NB4 (cell line): ENCODE data around the gene RPL10.

ENCODE experiments used
- DNase-seq: peaks from one replicate; pipeline ENCODE4 v3.0.0; 2010; ENCODE audit warnings: low read depth
- H3K4me3 ChIP-seq: one replicate; pipeline ENCODE4 v1.5.1; 2011; ENCODE audit warnings: mild to moderate bottlenecking, low read depth, low read length, moderate library complexity
- CTCF ChIP-seq: IDR thresholded peaks from one replicate; pipeline ENCODE4 v1.5.1; 2012; ENCODE audit warnings: low read depth, low read length
- MAX ChIP-seq: IDR thresholded peaks from 2 replicates; pipeline ENCODE4 v1.6.1; 2011; ENCODE audit warnings: low read depth, low read length
- MYC ChIP-seq: IDR thresholded peaks from 2 replicates; pipeline ENCODE4 v1.6.1; 2011; ENCODE audit warnings: low read depth, low read length
- POLR2A ChIP-seq: IDR thresholded peaks from 2 replicates; pipeline ENCODE4 v1.6.1; 2011; ENCODE audit warnings: mild to moderate bottlenecking; ENCODE audit not compliant: insufficient read length; ENCODE audit errors: extremely low read depth

Gene RPL10

GRCh38 chrX:154445776-154446175, 47.6 kb downstream of the RPL10 start:
- H3K4me3 ChIP-seq, result no peak overlapping the region
- no peak for DNase-seq
- no peak for TF ChIP-seq CTCF
- no peak for TF ChIP-seq POLR2A
- TF ChIP-seq MYC, result no peak

- DNase-seq, result no peak
- no peak overlapping the region for H3K4me3 ChIP-seq
- TF ChIP-seq MAX, result no peak
- no peak for TF ChIP-seq POLR2A
- no peak for TF ChIP-seq MYC
- TF ChIP-seq CTCF, result no peak
These were observed 48.3 kb downstream of the RPL10 start for GRCh38 chrX:154446430-154446829.

- H3K4me3 ChIP-seq, result no peak overlapping the region
- DNase-seq, result no peak
- TF ChIP-seq MYC (no peak), CTCF (no peak), POLR2A (no peak), MAX (no peak)
These were observed 50.3 kb downstream of the RPL10 start for GRCh38 chrX:154448484-154448883.

GRCh38 chrX:154449618-154450017, 51.4 kb downstream of the RPL10 start:
- no peak for DNase-seq
- no peak overlapping the region for H3K4me3 ChIP-seq
- TF ChIP-seq CTCF (no peak), MYC (no peak), POLR2A (no peak), MAX (no peak)

GRCh38 chrX:154450312-154450711, 52.1 kb downstream of the RPL10 start:
- no peak for TF ChIP-seq MYC
- no peak for TF ChIP-seq MAX
- no peak for TF ChIP-seq CTCF
- no peak for TF ChIP-seq POLR2A
- H3K4me3 ChIP-seq, result no peak overlapping the region
- DNase-seq, result no peak
